PC-3 (cell line): ENCODE data around the gene CDH9.

Experiments used
- CTCF ChIP-seq: fragments of 300-600 bp; sonication (generic); conservative IDR thresholded peaks from 2 replicates; pipeline ENCODE4 v1.5.1; 2017; ENCODE audit warnings: antibody characterized with exemption, low read depth, mild to moderate bottlenecking, low read length
- EZH2phosphoT487 ChIP-seq: fragments of 300-600 bp; sonication (generic); IDR thresholded peaks from 2 replicates; pipeline ENCODE4 v1.6.1; 2018; ENCODE audit warnings: mild to moderate bottlenecking, antibody characterized with exemption, low read length, borderline replicate concordance

- TF ChIP-seq CTCF (no peak), EZH2phosphoT487 (no peak)
Measured at GRCh38 chr5:27041372-27041771, 3.0 kb upstream of the CDH9 start.
